Heart left ventricle (tissue), 13 donors: ENCODE measurements around the gene PRSS1.

Experiments
- POLR2A ChIP-seq, 2 donors: fragments of 450-650 bp; IDR thresholded peaks; one replicate each; pipeline ENCODE4 v1.6.1; 2017; ENCODE audit warnings: antibody characterized with exemption in 2 of 2, mild to moderate bottlenecking in 2 of 2, moderate library complexity in 2 of 2
- TF ChIP-seq, protein P1 (sequence below), 12 donors: fragments of 200-600 bp; sonication (generic) in 4 of 12; IDR thresholded peaks; one replicate each; pipeline versions ENCODE4 v1.5.0 to v1.8.0; 2018 to 2022; ENCODE audit warnings: antibody characterized with exemption in 12 of 12, mild to moderate bottlenecking in 5 of 12
- donor health status: ischemic (EF 13 %, LVEDD 7.1; RV severe dilation, severe dysfunction).
- donor health status: DM: no; HTN: yes; CAD: no.
- donor health status: DM: no; HTN: no; CAD: no.
- donor health status: ischemic (EF 25% LVEDD 6.9; RV normal size, moderate dysfunction).
- donor health status: ischemic (EF 25% LVEDD 5.7; RV mildly dilated, moderate dysfunction).
- donor health status: ischemic (EF 35%, LVEDD 5.7; RV mildly dilated, moderate dysfunction).
- donor health status: nonischemic (EF 11% LVEDD 7.7; RV severe dilation, severe dysfunction).
- donor health status: DM: yes; HTN: yes; CAD: no.
- donor health status: PGD.
- donor health status: ischemic (EF 29% LVEDD 5.4; RV normal size, mild dysfunction).
- donor health status: nonischemic (EF 23%, LVEDD 6.1; RV moderate dilation, normal function).

DNA sequence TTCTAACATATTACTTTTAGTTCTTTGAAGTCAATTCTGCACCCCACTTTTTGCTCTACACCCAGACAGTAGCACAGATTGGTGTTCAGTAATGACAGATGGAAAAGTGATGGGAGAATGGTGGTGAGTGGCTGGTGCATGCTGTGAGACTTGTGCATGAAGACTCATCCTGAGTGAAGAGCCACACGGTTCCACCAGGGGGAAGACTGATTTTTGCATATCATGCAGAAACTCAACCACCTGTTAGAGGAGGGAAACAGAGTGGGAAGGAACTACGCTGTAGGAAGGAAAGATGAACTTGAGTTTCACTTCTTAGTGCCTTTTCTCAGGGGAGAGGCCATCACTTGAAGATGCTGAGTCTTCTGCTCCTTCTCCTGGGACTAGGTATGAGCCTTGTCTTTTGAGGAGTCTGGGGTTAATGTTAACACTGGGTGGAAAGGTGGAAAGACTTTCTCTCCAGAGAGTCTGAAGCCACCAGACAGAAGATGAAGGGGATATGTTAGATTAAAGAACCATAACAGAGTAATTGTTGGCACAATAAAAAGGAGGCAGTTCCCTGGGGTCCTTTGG, 9.3 kb upstream of the PRSS1 start:
- no peak for TF ChIP-seq POLR2A (IDR thresholded peaks at IDR 0.05)
- TF ChIP-seq, protein P1, sequence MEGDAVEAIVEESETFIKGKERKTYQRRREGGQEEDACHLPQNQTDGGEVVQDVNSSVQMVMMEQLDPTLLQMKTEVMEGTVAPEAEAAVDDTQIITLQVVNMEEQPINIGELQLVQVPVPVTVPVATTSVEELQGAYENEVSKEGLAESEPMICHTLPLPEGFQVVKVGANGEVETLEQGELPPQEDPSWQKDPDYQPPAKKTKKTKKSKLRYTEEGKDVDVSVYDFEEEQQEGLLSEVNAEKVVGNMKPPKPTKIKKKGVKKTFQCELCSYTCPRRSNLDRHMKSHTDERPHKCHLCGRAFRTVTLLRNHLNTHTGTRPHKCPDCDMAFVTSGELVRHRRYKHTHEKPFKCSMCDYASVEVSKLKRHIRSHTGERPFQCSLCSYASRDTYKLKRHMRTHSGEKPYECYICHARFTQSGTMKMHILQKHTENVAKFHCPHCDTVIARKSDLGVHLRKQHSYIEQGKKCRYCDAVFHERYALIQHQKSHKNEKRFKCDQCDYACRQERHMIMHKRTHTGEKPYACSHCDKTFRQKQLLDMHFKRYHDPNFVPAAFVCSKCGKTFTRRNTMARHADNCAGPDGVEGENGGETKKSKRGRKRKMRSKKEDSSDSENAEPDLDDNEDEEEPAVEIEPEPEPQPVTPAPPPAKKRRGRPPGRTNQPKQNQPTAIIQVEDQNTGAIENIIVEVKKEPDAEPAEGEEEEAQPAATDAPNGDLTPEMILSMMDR (IDR thresholded peaks at IDR 0.05), result no peak
